SH-SY5Y (cell line): ENCODE data around the gene LRRC8C.

Experiments
- GATA2 ChIP-seq: IDR thresholded peaks from 2 replicates; pipeline ENCODE4 v1.6.1; 2011; ENCODE audit warnings: mild to moderate bottlenecking, low read depth, low read length
- GATA3 ChIP-seq: IDR thresholded peaks from 2 replicates; pipeline ENCODE4 v1.6.1; 2011; ENCODE audit warnings: low read depth, mild to moderate bottlenecking, low read length, moderate library complexity

DNA sequence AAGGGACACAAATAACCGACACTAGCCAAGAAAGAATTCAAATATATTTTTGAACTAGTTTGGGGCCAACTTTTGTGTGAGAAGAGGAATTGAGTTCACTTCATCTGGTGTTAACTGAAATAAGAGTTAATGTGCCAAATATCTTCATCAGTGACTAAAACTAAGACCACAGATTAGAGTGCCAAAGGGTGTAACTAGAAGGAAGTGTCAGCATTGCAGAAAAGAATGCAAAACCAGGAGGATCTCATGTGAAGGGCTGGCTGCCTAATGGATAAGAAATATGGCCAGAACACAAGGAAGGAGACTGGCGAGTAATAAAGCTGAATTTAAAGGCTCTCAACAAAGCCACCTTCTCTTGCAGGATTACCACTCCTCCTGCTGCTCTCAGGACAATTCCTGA lies 126.1 kb downstream of the LRRC8C start:
- TF ChIP-seq GATA3 (no peak), GATA2 (no peak)
